Upper lobe of left lung (tissue), 4 donors: ENCODE data around the gene SLC7A6.

Source experiments
- CTCF ChIP-seq, 6 experiments: fragments of 450-650 bp in 4 of 6; fragments of 200-600 bp in 2 of 6; sonication (generic) in 2 of 6; IDR thresholded peaks; one replicate each; pipeline ENCODE4 v1.5.1; 2016 to 2019; ENCODE audit warnings: antibody characterized with exemption in 6 of 6
- POLR2AphosphoS5 ChIP-seq, 2 donors: sonication (generic); formaldehyde crosslinking; IDR thresholded peaks; one replicate each; pipeline ENCODE4 v1.5.1; 2017; ENCODE audit warnings: antibody characterized with exemption in 2 of 2

- TF ChIP-seq CTCF (IDR thresholded peaks at IDR 0.05) (no peak), POLR2AphosphoS5 (IDR thresholded peaks at IDR 0.05) (no peak)
Observed at GRCh38 chr16:68298312-68298711, 34.0 kb downstream of the SLC7A6 start.
